ENCODE data around the gene SPRED1.
A peak's percentile ranks its signal among the peaks of the same experiment; 100 is the strongest.
"Not testable (repeated sequence)": the region's sequence is repeated elsewhere in the genome, so short reads cannot be mapped to it uniquely, and the experiment has no call there.

Gene SPRED1

GRCh38 chr15:38277281-38277680 lies 24.6 kb downstream of the SPRED1 start:
- Histone ChIP-seq H3K79me2 (ENCODE audit: control insufficient read depth, insufficient read depth, low read length, unreplicated experiment) (peaks cover 94% of the 10 kb centered on the region), H3K4me1 (ENCODE audit: control insufficient read depth, insufficient read depth, low read length, unreplicated experiment) (peaks cover 12% of the 10 kb centered on the region)
- not testable (repeated sequence) for H2AFZ ChIP-seq (ENCODE audit: low read length, unreplicated experiment); H3K36me3 ChIP-seq (ENCODE audit: insufficient read depth, low read length); H3K27me3 ChIP-seq (ENCODE audit: insufficient read depth, low read length); H3K4me3 ChIP-seq (ENCODE audit: low read depth, low read length); H3K27ac ChIP-seq (ENCODE audit: low read depth, low read length)

- Histone ChIP-seq H3K4me1 (ENCODE audit: control insufficient read depth, insufficient read depth, low read length, unreplicated experiment) (peaks cover 6% of the 10 kb centered on the region), H3K4me3 (ENCODE audit: low read depth, low read length) (no peak overlapping the region), H2AFZ (ENCODE audit: low read length, unreplicated experiment) (no peak overlapping the region), H3K79me2 (ENCODE audit: control insufficient read depth, insufficient read depth, low read length, unreplicated experiment) (peaks cover 95% of the 10 kb centered on the region), H3K27me3 (ENCODE audit: insufficient read depth, low read length) (no peaks in the 10 kb centered on the region), H3K27ac (ENCODE audit: low read depth, low read length) (no peak overlapping the region), H3K36me3 (ENCODE audit: insufficient read depth, low read length) (no peaks in the 10 kb centered on the region)
Measured at GRCh38 chr15:38281031-38281430, 28.4 kb downstream of the SPRED1 start.

GRCh38 chr15:38283010-38283409 lies 30.4 kb downstream of the SPRED1 start:
- H3K36me3 ChIP-seq (ENCODE audit: insufficient read depth, low read length), result peaks cover 7% of the 10 kb centered on the region
- H3K4me3 ChIP-seq (ENCODE audit: low read depth, low read length), result no peak overlapping the region
- peaks cover 96% of the 10 kb centered on the region for H3K79me2 ChIP-seq (ENCODE audit: control insufficient read depth, insufficient read depth, low read length, unreplicated experiment)
- no peaks in the 10 kb centered on the region for H3K4me1 ChIP-seq (ENCODE audit: control insufficient read depth, insufficient read depth, low read length, unreplicated experiment)
- H2AFZ ChIP-seq (ENCODE audit: low read length, unreplicated experiment), result no peak overlapping the region
- H3K27ac ChIP-seq (ENCODE audit: low read depth, low read length), result no peak overlapping the region
- H3K27me3 ChIP-seq (ENCODE audit: insufficient read depth, low read length), result no peaks in the 10 kb centered on the region

- peaks cover 95% of the 10 kb centered on the region for H3K79me2 ChIP-seq (ENCODE audit: control insufficient read depth, insufficient read depth, low read length, unreplicated experiment)
- no peak overlapping the region for H2AFZ ChIP-seq (ENCODE audit: low read length, unreplicated experiment)
- no peaks in the 10 kb centered on the region for H3K4me1 ChIP-seq (ENCODE audit: control insufficient read depth, insufficient read depth, low read length, unreplicated experiment)
Measured at GRCh38 chr15:38285456-38285855, 32.8 kb downstream of the SPRED1 start.

GRCh38 chr15:38294126-38294525 lies 41.5 kb downstream of the SPRED1 start:
- H3K27ac ChIP-seq (ENCODE audit: low read depth, low read length), result no peak overlapping the region
- no peaks in the 10 kb centered on the region for H3K27me3 ChIP-seq (ENCODE audit: insufficient read depth, low read length)
- H2AFZ ChIP-seq (ENCODE audit: low read length, unreplicated experiment), result no peak overlapping the region
- peaks cover 34% of the 10 kb centered on the region for H3K4me1 ChIP-seq (ENCODE audit: control insufficient read depth, insufficient read depth, low read length, unreplicated experiment)
- no peak overlapping the region for H3K4me3 ChIP-seq (ENCODE audit: low read depth, low read length)
- peaks cover 95% of the 10 kb centered on the region for H3K79me2 ChIP-seq (ENCODE audit: control insufficient read depth, insufficient read depth, low read length, unreplicated experiment)
- H3K36me3 ChIP-seq (ENCODE audit: insufficient read depth, low read length), result peaks cover 16% of the 10 kb centered on the region

More at GRCh38 chr15:38285456-38285855, 32.8 kb downstream of the SPRED1 start:
- Histone ChIP-seq H3K4me3 (ENCODE audit: low read depth, low read length) (no peak overlapping the region), H3K36me3 (ENCODE audit: insufficient read depth, low read length) (peaks cover 18% of the 10 kb centered on the region), H3K27ac (ENCODE audit: low read depth, low read length) (no peak overlapping the region), H3K27me3 (ENCODE audit: insufficient read depth, low read length) (no peaks in the 10 kb centered on the region)

- Histone ChIP-seq H3K4me1 (ENCODE audit: control insufficient read depth, insufficient read depth, low read length, unreplicated experiment) (peaks cover 61% of the 10 kb centered on the region), H2AFZ (ENCODE audit: low read length, unreplicated experiment) (no peak overlapping the region), H3K79me2 (ENCODE audit: control insufficient read depth, insufficient read depth, low read length, unreplicated experiment) (peaks cover 95% of the 10 kb centered on the region), H3K4me3 (ENCODE audit: low read depth, low read length) (no peak overlapping the region), H3K27me3 (ENCODE audit: insufficient read depth, low read length) (no peaks in the 10 kb centered on the region), H3K27ac (ENCODE audit: low read depth, low read length) (peak overlapping the region; percentile 90), H3K36me3 (ENCODE audit: insufficient read depth, low read length) (peaks cover 18% of the 10 kb centered on the region)
Measured at GRCh38 chr15:38297623-38298388, 45.2 kb downstream of the SPRED1 start.

- Histone ChIP-seq H3K79me2 (ENCODE audit: control insufficient read depth, insufficient read depth, low read length, unreplicated experiment) (peaks cover 95% of the 10 kb centered on the region), H3K4me3 (ENCODE audit: low read depth, low read length) (peak overlapping the region; percentile 1; the same call in 1 of the 2 replicates), H3K4me1 (ENCODE audit: control insufficient read depth, insufficient read depth, low read length, unreplicated experiment) (peaks cover 66% of the 10 kb centered on the region), H3K27me3 (ENCODE audit: insufficient read depth, low read length) (no peaks in the 10 kb centered on the region), H2AFZ (ENCODE audit: low read length, unreplicated experiment) (no peak overlapping the region), H3K36me3 (ENCODE audit: insufficient read depth, low read length) (peaks cover 17% of the 10 kb centered on the region), H3K27ac (ENCODE audit: low read depth, low read length) (peak overlapping the region; percentile 90)
Measured at GRCh38 chr15:38299216-38299615, 46.6 kb downstream of the SPRED1 start.

- Histone ChIP-seq H3K4me1 (ENCODE audit: control insufficient read depth, insufficient read depth, low read length, unreplicated experiment) (peaks cover 69% of the 10 kb centered on the region), H2AFZ (ENCODE audit: low read length, unreplicated experiment) (no peak overlapping the region), H3K79me2 (ENCODE audit: control insufficient read depth, insufficient read depth, low read length, unreplicated experiment) (peaks cover 92% of the 10 kb centered on the region), H3K27ac (ENCODE audit: low read depth, low read length) (peak overlapping the region; percentile 90), H3K27me3 (ENCODE audit: insufficient read depth, low read length) (no peaks in the 10 kb centered on the region), H3K4me3 (ENCODE audit: low read depth, low read length) (peak overlapping the region; percentile 43), H3K36me3 (ENCODE audit: insufficient read depth, low read length) (peaks cover 20% of the 10 kb centered on the region)
Measured at GRCh38 chr15:38300395-38300794, 47.8 kb downstream of the SPRED1 start.

GRCh38 chr15:38304481-38304880 lies 51.8 kb downstream of the SPRED1 start:
- Histone ChIP-seq H3K27ac (ENCODE audit: low read depth, low read length) (no peak overlapping the region), H3K4me3 (ENCODE audit: low read depth, low read length) (peak overlapping the region; percentile 5; the same call in 1 of the 2 replicates), H3K4me1 (ENCODE audit: control insufficient read depth, insufficient read depth, low read length, unreplicated experiment) (peaks cover 41% of the 10 kb centered on the region), H3K27me3 (ENCODE audit: insufficient read depth, low read length) (no peaks in the 10 kb centered on the region), H3K36me3 (ENCODE audit: insufficient read depth, low read length) (peaks cover 45% of the 10 kb centered on the region), H2AFZ (ENCODE audit: low read length, unreplicated experiment) (no peak overlapping the region), H3K79me2 (ENCODE audit: control insufficient read depth, insufficient read depth, low read length, unreplicated experiment) (peaks cover 94% of the 10 kb centered on the region)

- H3K4me1 ChIP-seq (ENCODE audit: control insufficient read depth, insufficient read depth, low read length, unreplicated experiment), result peaks cover 23% of the 10 kb centered on the region
- peaks cover 37% of the 10 kb centered on the region for H3K36me3 ChIP-seq (ENCODE audit: insufficient read depth, low read length)
- no peak overlapping the region for H2AFZ ChIP-seq (ENCODE audit: low read length, unreplicated experiment)
- H3K4me3 ChIP-seq (ENCODE audit: low read depth, low read length), result no peak overlapping the region
- H3K27ac ChIP-seq (ENCODE audit: low read depth, low read length), result no peak overlapping the region
- H3K79me2 ChIP-seq (ENCODE audit: control insufficient read depth, insufficient read depth, low read length, unreplicated experiment), result peaks cover 86% of the 10 kb centered on the region
- H3K27me3 ChIP-seq (ENCODE audit: insufficient read depth, low read length), result no peaks in the 10 kb centered on the region
Measured at GRCh38 chr15:38307251-38307650, 54.6 kb downstream of the SPRED1 start.
